OCI-LY3 (cell line): Measurements from ENCODE around the gene NMRK1.

Experiments
- EZH2phosphoT487 ChIP-seq: fragments of 200-600 bp; shearing (Covaris generic); IDR thresholded peaks from 2 replicates; pipeline ENCODE4 v1.6.1; 2018; ENCODE audit warnings: antibody characterized with exemption, mixed run types, low read depth
- TF ChIP-seq, protein P1 (sequence below): fragments of 200-600, 300-600 bp; sonication (generic); IDR thresholded peaks from 2 replicates; pipeline ENCODE4 v1.5.1; 2014; ENCODE audit warnings: antibody characterized with exemption, low read length, low read depth

DNA sequence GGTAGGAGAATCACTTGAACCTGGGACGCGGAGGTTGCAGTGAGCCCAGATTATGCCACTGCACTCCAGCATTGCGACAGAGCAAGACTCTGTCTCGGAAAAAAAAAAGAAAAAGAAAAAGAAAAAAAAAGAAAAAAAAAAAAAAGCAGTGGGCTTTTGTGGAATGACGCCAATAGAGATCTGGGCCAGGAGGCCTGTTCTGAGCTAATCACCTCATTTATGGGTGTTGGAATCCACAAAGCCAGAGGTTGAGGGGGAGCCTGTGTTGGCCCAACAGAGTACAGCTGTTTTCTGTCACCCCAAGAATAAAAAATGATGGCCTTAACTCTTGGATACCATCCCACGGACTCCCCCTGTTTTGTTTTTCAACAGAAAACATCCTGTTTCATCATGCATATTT is 18.9 kb upstream of the NMRK1 start:
- TF ChIP-seq, protein P1, sequence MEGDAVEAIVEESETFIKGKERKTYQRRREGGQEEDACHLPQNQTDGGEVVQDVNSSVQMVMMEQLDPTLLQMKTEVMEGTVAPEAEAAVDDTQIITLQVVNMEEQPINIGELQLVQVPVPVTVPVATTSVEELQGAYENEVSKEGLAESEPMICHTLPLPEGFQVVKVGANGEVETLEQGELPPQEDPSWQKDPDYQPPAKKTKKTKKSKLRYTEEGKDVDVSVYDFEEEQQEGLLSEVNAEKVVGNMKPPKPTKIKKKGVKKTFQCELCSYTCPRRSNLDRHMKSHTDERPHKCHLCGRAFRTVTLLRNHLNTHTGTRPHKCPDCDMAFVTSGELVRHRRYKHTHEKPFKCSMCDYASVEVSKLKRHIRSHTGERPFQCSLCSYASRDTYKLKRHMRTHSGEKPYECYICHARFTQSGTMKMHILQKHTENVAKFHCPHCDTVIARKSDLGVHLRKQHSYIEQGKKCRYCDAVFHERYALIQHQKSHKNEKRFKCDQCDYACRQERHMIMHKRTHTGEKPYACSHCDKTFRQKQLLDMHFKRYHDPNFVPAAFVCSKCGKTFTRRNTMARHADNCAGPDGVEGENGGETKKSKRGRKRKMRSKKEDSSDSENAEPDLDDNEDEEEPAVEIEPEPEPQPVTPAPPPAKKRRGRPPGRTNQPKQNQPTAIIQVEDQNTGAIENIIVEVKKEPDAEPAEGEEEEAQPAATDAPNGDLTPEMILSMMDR: no peak
- TF ChIP-seq EZH2phosphoT487: no peak
